ENCODE results near the gene AGAP3. TPM values are rescaled to one million over a fixed set of nuclear protein-coding genes. Genes with fewer than 3 reads are reported as not detected.

Gene AGAP3
- total and polyA plus RNA-seq, 4 donors = 75.9 to 194 (median 110) TPM

- no peak for TF ChIP-seq CTCF (IDR thresholded peaks at IDR 0.05; ENCODE audit: control extremely low read depth, extremely low read depth)
- Histone ChIP-seq H3K36me3 (ENCODE audit: control insufficient read depth in 4 of 4, insufficient read depth in 4 of 4, low read length in 4 of 4) (peaks cover 0 to 2% (median 1%) of the 10 kb centered on the region in 4 donors), H3K27ac (ENCODE audit: low read depth in 1 of 2, low read length in 1 of 2) (no peak overlapping the region), H3K9ac (ENCODE audit: insufficient read depth in 1 of 2, low read length in 2 of 2) (no peak overlapping the region), H3K4me3 (no peak overlapping the region), H3K4me1 (ENCODE audit: control insufficient read depth in 5 of 5, insufficient read depth in 5 of 5, low read length in 5 of 5) (peaks cover 0 to 7% (median 0%) of the 10 kb centered on the region in 5 donors), H3K27me3 (ENCODE audit: control insufficient read depth in 3 of 3, insufficient read depth in 3 of 3, low read length in 2 of 3) (no peaks in the 10 kb centered on the region), H3K9me3 (ENCODE audit: control insufficient read depth in 4 of 4, insufficient read depth in 3 of 4, low read length in 3 of 4) (peaks cover 0 to 3% (median 0%) of the 10 kb centered on the region in 4 donors)
- DNase-seq (no peak), ATAC-seq (ENCODE audit: insufficient read depth, low FRiP score) (no peak)
- 93 to 94% methylated on average over 10 of the region's 10 CpGs for WGBS, 2 donors
Measured at GRCh38 chr7:151100921-151101320, 14.6 kb downstream of the AGAP3 start.

DNA sequence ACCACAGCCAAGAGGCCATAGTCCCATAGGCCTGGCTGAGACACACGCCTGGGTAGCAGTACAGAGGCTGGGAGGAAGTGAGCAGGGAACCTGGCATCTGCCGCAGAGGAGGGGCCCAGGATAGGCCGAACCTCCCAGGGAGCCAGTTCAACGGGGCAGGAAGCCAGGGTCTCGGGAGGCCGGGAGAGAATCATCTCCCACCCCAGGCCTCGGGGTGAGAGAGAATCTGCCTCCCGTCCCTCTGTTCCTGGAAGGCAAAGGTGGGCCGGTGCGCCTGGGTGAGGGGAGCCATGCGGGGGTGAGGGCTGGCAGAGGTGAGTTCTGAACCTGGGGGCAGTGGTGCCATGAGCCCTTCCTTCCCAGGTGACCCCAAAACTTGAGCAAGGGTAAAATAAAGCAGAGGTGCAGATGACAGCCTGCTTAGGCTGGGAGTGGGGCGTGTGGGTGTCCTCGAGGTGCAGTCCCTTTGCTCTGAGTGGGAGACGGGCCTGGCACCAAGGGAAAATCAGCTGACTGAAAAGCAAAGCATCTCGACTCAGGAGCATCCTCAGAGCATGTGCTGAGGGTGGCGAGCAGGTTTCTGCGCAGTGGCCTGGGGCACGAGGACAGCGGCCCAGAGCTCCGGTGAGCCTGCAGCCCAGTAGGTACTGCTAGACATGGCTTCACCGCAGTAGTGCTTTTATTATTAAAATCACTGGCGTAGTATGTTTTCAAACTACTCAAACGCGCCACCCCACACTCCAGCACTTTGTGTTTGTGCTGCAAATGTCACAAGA is 15.5 kb downstream of the AGAP3 start:
- ATAC-seq (ENCODE audit: insufficient read depth, low FRiP score) = no peak
- Histone ChIP-seq H3K27me3 (ENCODE audit: control insufficient read depth in 3 of 3, insufficient read depth in 3 of 3, low read length in 2 of 3) (no peaks in the 10 kb centered on the region), H3K9ac (ENCODE audit: insufficient read depth in 1 of 2, low read length in 2 of 2) (no peak overlapping the region), H3K4me3 (no peak overlapping the region), H3K36me3 (ENCODE audit: control insufficient read depth in 4 of 4, insufficient read depth in 4 of 4, low read length in 4 of 4) (peaks cover 0 to 2% (median 1%) of the 10 kb centered on the region in 4 donors), H3K4me1 (ENCODE audit: control insufficient read depth in 5 of 5, insufficient read depth in 5 of 5, low read length in 5 of 5) (peaks cover 0 to 7% (median 0%) of the 10 kb centered on the region in 5 donors), H3K9me3 (ENCODE audit: control insufficient read depth in 4 of 4, insufficient read depth in 3 of 4, low read length in 3 of 4) (peaks cover 0 to 3% (median 0%) of the 10 kb centered on the region in 4 donors), H3K27ac (ENCODE audit: low read depth in 1 of 2, low read length in 1 of 2) (no peak overlapping the region)
- WGBS, 2 donors = 85 to 89% methylated on average over 23 to 24 of the region's 24 CpGs
- TF ChIP-seq CTCF (IDR thresholded peaks at IDR 0.05; ENCODE audit: control extremely low read depth, extremely low read depth) = no peak
- DNase-seq = no peak

DNA sequence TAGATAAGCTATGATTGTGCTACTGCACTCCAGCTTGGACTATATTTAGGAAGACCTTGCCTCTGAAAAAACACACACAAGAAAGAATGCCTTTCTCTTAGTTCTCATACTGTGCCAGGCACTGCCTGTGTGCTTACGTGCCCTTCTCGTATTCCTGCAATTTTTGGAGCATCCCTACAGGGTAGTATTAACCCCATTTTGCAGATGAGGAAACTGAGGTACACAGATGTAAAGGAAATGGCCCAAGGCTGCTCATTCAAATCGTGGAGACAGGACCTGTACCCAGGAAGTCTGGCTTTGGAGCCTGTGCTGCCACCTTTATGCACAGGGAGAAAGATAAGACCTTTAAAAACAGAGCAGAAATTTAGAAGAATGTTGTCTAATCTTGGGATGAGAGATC is 16.7 kb downstream of the AGAP3 start:
- Histone ChIP-seq H3K36me3 (ENCODE audit: control insufficient read depth in 4 of 4, insufficient read depth in 4 of 4, low read length in 4 of 4) (peaks cover 0 to 2% (median 1%) of the 10 kb centered on the region in 4 donors), H3K27me3 (ENCODE audit: control insufficient read depth in 3 of 3, insufficient read depth in 3 of 3, low read length in 2 of 3) (no peaks in the 10 kb centered on the region), H3K9me3 (ENCODE audit: control insufficient read depth in 4 of 4, insufficient read depth in 3 of 4, low read length in 3 of 4) (peaks cover 0 to 3% (median 0%) of the 10 kb centered on the region in 4 donors), H3K4me1 (ENCODE audit: control insufficient read depth in 5 of 5, insufficient read depth in 5 of 5, low read length in 5 of 5) (peaks cover 0 to 7% (median 0%) of the 10 kb centered on the region in 5 donors), H3K9ac (ENCODE audit: insufficient read depth in 1 of 2, low read length in 2 of 2) (no peak overlapping the region), H3K27ac (ENCODE audit: low read depth in 1 of 2, low read length in 1 of 2) (no peak overlapping the region), H3K4me3 (no peak overlapping the region)
- no peak for TF ChIP-seq CTCF (IDR thresholded peaks at IDR 0.05; ENCODE audit: control extremely low read depth, extremely low read depth)
- WGBS, 2 donors = 74 to 80% methylated on average over 3 of the region's 3 CpGs
- ATAC-seq (ENCODE audit: insufficient read depth, low FRiP score) (no peak), DNase-seq (no peak)
